NT2/D1 (cell line): ENCODE results near the gene MTRFR.

ENCODE experiments used
- YY1 ChIP-seq: IDR thresholded peaks from 2 replicates; pipeline ENCODE4 v1.6.1; 2011; ENCODE audit not compliant: insufficient read length, insufficient read depth
- ZNF274 ChIP-seq: IDR thresholded peaks from 2 replicates; pipeline ENCODE4 v1.6.1; 2011; ENCODE audit warnings: mild to moderate bottlenecking, low read depth, low read length

DNA sequence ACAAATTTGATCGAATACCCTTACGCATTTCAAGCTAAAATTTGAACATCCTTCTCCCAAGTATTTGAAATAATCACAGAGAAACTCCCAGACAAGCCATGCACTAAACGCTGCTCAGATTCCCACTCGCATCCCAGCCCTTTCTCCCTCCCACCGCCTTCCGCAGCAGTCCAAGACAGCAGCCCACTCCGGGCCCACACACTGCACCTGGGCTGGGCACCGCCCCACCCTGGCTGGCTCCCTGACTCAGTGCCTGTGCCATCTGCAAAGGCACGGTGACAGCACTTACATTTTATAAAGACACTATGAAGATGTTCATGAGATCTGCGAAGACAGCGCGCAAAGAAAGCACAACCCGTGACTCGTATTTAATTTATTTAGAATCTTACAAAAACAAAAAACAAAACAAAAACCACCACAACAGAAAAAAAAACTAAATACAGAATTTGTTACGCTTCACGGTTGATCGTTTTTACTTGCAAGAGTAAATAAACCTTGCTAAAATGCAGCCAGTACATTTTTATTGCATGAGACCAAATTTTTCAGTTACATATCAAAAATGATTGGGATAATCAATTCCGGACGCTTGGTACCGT is 55.6 kb downstream of the MTRFR start:
- TF ChIP-seq ZNF274 (no peak), YY1 (no peak)
